ENCODE data around the gene EXOC6B.

DNA sequence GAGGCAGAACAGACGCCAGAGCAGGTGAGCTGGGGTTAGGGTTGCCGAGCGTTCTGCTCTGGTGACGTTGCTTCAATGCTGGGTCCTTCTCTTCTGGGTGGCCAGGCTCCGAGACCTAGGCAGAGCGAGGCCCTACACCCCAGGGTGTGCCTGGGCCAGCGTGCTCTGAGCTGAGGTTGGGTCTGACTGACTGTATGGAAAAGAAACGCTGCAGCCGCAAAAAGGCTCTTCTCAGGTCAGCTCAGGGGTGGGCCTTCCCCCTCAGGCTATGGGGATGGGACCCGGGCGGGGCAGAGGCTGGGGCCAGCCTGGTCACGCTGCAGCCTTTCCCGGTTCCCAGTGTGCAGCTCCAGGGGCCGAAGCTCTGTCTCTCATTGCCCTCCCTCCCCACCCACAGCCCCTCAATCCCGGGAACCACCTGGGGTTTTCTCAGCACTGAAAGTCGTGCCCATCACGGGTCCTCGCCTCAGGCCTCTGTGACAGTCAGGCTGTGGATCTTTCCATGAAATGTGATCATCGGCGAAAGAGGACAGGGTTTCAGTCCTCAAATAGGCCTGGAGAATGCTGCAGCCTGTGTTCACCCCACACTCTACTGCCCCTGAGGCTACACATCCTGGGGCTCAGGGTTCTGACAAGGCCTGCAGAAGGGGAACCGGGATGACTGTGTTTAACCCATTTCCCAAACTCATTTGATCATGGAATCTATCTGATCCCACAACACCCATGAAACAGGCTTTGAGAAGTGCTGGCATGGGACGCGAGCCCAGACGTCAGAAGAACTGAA is 697.6 kb downstream of the EXOC6B start:
- TF ChIP-seq, protein P1, sequence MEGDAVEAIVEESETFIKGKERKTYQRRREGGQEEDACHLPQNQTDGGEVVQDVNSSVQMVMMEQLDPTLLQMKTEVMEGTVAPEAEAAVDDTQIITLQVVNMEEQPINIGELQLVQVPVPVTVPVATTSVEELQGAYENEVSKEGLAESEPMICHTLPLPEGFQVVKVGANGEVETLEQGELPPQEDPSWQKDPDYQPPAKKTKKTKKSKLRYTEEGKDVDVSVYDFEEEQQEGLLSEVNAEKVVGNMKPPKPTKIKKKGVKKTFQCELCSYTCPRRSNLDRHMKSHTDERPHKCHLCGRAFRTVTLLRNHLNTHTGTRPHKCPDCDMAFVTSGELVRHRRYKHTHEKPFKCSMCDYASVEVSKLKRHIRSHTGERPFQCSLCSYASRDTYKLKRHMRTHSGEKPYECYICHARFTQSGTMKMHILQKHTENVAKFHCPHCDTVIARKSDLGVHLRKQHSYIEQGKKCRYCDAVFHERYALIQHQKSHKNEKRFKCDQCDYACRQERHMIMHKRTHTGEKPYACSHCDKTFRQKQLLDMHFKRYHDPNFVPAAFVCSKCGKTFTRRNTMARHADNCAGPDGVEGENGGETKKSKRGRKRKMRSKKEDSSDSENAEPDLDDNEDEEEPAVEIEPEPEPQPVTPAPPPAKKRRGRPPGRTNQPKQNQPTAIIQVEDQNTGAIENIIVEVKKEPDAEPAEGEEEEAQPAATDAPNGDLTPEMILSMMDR (IDR thresholded peaks at IDR 0.05), result no peak
- TF ChIP-seq POLR2A (IDR thresholded peaks at IDR 0.05), result no peak
